HUDEP-2 (cell line): Measurements from ENCODE around the gene CTSO.
A peak's percentile ranks its signal among the peaks of the same experiment; 100 is the strongest.

ENCODE experiments used
- DNase-seq, 76 experiments: peaks; one replicate each; lab custom pipeline; 2025; ENCODE audit not compliant: unreplicated experiment in 76 of 76; lab: John Stamatoyannopoulos, UW

CTSO gene

GRCh38 chr4:155953151-155954117 is at the start of gene CTSO:
TSS of gene CTSO (minus strand) at chr4:155953866. CDS start at chr4:155953847, 19 bp downstream.
- peak in 67 of 76 experiments; percentile 3 to 65 (median 38) for DNase-seq

DNA sequence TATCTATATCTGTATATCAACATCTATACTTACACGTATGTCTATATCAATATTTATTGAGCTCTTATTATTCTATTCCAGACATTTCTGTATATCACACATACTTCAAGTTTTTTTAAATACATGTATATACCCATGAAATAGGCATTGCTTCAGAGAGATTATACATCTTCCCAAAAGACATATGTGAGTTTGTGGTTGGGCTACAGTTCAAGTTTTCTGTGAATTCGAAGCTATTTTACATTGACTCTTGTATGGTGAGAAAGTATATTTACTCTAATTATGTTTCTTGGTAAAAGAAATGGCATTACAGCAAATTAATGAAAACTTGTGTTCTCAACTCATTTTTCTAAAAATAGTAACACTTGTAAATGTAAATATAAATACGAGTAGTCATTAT is 46.8 kb upstream of the CTSO start:
- DNase-seq, result no peak

DNA sequence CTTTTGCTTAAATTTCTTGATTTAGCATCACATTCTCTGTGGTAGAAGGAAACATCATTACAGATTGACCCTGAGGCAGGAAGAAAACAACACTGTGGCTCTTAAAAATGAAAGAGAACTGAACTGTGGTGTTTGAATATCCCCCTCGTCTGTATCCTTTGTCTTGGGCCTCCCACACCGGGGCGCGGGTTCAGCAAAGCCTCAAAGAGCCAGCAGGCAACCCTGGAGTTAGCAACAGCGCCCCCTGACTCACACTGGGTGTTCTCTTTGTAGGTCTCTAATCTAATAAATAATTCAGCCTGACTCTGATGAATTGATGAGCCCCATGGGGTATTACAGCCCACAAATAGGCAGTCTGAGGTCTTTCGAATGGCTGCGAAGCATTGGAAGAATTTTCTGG is 46.1 kb upstream of the CTSO start:
- DNase-seq, result peak in 5 of 76 experiments; percentile 2 to 4 (median 3)

- DNase-seq, result no peak
Measured at GRCh38 chr4:155995069-155995468, 41.4 kb upstream of the CTSO start.

DNA sequence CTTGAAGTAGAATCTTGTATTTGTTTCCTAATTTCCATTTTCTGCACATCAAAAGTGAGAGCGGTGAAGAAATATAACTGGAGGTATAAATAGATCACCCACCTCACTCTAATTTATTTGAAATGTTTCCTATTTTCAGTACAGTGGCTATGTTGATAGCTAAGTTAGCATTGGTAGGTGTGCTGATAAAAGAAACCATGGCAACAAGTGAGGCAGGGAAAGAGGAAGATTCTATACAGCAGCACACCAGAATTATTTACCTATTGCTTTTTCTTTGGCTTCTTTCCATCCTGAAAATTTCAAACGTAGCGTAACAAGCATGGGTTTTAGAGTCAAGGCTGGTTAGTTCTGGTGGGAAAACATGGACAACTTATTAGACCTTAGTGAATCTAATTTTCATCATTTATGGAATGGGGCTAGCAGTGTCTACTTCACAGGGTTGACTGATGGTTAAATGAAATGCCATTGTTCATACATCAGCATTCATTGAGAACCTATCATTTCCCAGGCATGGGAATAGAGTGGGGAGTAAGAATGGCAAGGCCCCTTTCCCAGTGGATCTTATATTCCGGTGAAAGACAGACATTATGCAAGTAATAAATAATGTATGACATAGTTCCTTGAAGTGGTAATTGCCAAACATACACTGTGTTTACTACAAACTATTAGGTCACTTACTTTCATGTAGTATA is 30.6 kb upstream of the CTSO start:
- no peak for DNase-seq

GRCh38 chr4:155982736-155983385 is 29.2 kb upstream of the CTSO start:
- no peak for DNase-seq

- no peak for DNase-seq
Measured at GRCh38 chr4:155978810-155979209, 25.1 kb upstream of the CTSO start.

GRCh38 chr4:155975511-155975910 is 21.8 kb upstream of the CTSO start:
- no peak for DNase-seq

DNA sequence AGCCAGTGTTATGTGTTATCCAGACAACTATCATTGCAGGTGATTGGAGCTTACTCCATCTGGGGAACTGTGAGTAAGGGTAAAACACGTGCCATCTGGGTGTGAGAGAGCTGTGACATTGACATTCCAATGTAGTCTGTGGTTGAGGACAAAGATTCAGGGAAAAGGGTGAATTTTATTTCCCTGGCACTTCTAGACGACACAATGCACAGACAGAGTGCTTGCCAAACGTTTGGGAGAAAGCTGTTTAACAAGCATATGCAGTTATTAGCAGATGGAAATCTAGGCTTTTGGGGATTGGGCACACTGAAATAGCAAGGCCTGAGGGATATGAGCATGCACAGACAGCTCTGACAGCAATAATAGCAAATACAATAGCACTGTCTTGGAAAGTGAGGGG is 21.3 kb upstream of the CTSO start:
- no peak for DNase-seq

- no peak for DNase-seq
Measured at GRCh38 chr4:155974476-155974749, 20.7 kb upstream of the CTSO start.

DNA sequence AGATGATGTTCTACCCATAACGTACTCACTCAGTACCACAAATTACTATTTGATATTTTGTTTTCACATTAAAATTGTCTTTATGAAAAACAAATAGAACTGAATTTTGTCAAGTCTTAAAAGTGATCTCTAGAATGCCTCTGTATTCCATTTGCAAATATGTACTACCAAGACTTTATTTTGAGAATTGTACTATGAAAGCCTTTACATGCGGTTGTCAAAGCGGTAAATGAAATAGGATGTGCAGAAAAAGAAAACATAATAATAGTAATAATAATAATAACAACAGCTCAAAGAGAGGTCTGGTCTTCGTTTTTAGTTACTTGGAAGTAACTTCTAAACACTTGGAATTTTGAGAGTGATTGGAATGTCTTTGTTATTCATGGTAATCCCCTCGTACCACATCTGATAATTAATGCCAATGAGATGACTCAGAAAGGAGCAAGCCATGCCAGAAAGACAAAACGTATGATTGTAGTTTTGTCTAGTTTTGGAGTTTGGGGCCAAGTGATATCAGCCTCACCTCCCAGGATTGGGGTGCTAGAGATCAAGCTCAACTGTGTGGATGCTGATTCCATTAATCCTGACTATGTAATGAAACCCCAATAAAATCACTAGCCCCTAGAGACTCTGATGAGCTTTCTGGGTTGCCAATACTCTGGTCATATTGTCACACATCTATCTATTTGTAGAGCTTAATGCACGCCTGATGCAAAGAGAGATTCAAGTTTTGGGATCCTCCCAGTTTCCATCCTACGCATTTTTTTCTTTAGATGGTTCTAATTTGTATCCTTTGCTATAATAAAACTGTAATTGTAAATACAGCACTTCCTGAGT is 20.2 kb upstream of the CTSO start:
- DNase-seq, result no peak

GRCh38 chr4:155972098-155972497 is 18.4 kb upstream of the CTSO start:
- peak in 11 of 76 experiments; percentile 1 to 35 (median 9) for DNase-seq

- no peak for DNase-seq
Measured at GRCh38 chr4:155966731-155967395, 13.2 kb upstream of the CTSO start.

GRCh38 chr4:155966171-155966570 is 12.5 kb upstream of the CTSO start:
- no peak for DNase-seq

DNA sequence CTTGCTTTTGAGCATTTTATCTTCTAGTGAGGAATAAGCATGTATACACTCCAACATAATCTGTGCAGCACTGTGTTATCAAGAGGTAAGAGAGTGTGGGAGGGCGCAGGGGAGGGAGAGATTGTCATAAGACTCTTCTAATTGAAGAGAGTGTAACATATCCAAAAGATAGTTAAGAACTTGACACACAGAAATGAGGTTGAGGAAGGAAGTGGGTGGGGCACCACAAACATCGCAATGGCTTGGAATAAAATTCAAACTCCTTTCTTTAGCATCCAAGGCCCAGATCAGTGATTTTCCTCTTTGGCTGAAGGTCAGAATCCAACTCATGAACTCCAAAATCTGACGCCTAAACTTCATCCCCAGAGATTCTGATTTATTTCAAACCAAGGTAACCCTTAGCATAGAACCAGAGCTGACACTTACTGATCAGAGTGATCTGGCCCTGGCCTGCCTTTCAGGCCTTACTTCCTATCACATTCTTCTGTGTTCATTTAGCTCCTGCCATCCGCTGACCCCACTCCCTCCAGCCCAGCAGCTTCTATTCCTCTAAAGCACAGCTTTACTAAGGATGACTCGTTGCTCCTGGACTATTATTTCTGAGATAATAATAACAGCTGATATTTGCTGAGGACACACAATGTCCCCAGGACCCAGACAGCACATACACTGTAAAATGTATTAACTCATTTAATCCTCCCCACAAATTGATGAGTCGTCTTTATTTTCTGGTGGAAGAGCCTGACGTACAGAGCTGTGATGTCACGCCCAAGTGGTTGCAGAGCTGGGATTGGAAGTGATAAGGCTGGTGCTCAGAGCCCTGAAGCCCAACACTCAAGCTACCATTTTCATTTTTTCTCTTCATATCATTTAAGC is 10.6 kb upstream of the CTSO start:
- no peak for DNase-seq

DNA sequence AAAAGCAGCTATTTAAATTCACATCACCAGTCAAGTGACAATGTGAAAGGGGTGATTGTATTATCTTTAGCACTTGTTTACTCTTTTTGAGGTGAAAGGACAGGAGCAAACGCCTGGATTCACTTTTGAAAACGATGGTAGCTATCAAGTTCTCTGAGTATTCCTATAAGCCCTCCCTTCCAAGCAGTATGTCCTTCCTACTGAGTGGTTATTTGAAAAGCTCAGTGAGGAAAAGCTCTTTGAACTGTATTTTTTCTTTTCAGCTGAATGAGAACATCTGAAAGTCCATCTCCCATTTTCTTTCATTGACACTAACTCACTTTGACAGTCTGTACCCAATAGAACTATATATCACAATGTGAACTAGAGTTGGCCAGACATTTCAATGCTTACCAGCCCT is 9.1 kb upstream of the CTSO start:
- DNase-seq, result no peak

DNA sequence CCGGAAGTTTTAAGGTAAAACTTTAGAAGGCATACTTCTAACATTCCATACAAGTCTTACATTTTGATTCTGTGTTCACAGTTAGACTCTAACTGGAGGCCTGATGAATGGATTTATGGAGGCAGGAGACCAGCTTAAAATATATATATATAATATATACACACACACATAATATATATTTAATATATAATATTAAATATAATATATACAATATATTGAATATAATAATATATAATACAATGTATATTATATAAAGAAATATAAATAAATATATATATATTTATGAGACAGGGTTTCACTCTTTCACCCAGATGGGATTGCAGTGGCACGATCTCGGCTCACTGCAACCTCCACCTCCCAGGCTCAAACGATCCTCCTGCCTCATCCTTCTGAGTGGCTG is 7.9 kb upstream of the CTSO start:
- DNase-seq, result no peak

GRCh38 chr4:155960522-155960921 is 6.9 kb upstream of the CTSO start:
- no peak for DNase-seq

DNA sequence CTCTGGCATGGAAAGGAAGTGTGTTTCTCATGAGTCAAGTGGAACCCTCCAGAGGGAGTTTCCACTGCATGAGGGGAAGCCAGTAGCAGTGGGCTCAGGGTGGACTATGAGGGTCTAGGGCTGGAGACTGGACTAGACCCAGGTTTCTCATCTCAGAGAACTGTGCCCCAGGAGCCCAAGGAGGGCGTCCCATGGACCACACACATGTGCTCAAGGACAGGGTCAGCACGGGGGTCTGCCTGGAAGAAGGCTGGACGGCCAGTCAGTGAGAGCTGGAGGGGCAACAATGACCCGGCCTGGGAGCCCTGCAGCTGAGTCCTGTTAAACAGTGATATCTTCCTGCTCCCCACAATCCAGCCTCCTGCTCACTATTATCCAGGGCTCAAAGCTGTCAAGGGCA is 5.8 kb upstream of the CTSO start:
- DNase-seq, result no peak
